ENCODE results near the gene PIAS4. TPM values are rescaled to one million over a fixed set of nuclear protein-coding genes. Genes with fewer than 3 reads are reported as not detected.

PIAS4 gene
- total RNA-seq, 1 donor from 2014 or later, result 48.0 TPM

- peak overlapping the region; percentile 61 for H3K27ac Mint-ChIP-seq
- no peak overlapping the region for H3K4me3 Mint-ChIP-seq
- DNase-seq (ENCODE audit: low spot score in 2 of 2, unreplicated experiment in 2 of 2), result no peak
- H3K4me1 Mint-ChIP-seq, result peaks cover 12% of the 10 kb centered on the region
- no peaks in the 10 kb centered on the region for H3K27me3 Mint-ChIP-seq (ENCODE audit: low read depth)
- H3K36me3 Mint-ChIP-seq, result peaks cover 20% of the 10 kb centered on the region
- no peaks in the 10 kb centered on the region for H3K9me3 Mint-ChIP-seq
- TF ChIP-seq CTCF (IDR thresholded peaks at IDR 0.05; ENCODE audit: unreplicated experiment), result no peak
Measured at GRCh38 chr19:4057931-4058692, 50.6 kb downstream of the PIAS4 start.

- no peaks in the 10 kb centered on the region for H3K27me3 Mint-ChIP-seq (ENCODE audit: low read depth)
- no peaks in the 10 kb centered on the region for H3K9me3 Mint-ChIP-seq
- no peak for DNase-seq (ENCODE audit: low spot score in 2 of 2, unreplicated experiment in 2 of 2)
- no peak overlapping the region for H3K4me3 Mint-ChIP-seq
- peaks cover 12% of the 10 kb centered on the region for H3K4me1 Mint-ChIP-seq
- H3K36me3 Mint-ChIP-seq, result peaks cover 13% of the 10 kb centered on the region
- no peak for TF ChIP-seq CTCF (IDR thresholded peaks at IDR 0.05; ENCODE audit: unreplicated experiment)
- H3K27ac Mint-ChIP-seq, result peak overlapping the region; percentile 39
Measured at GRCh38 chr19:4058693-4059452, 51.3 kb downstream of the PIAS4 start.

- Mint-ChIP-seq H3K36me3 (peaks cover 13% of the 10 kb centered on the region), H3K4me3 (no peak overlapping the region), H3K27ac (peak overlapping the region; percentile 39), H3K4me1 (peaks cover 14% of the 10 kb centered on the region), H3K9me3 (no peaks in the 10 kb centered on the region), H3K27me3 (ENCODE audit: low read depth) (no peaks in the 10 kb centered on the region)
- TF ChIP-seq CTCF (IDR thresholded peaks at IDR 0.05; ENCODE audit: unreplicated experiment), result no peak
- DNase-seq (ENCODE audit: low spot score in 2 of 2, unreplicated experiment in 2 of 2), result no peak
Measured at GRCh38 chr19:4059453-4059871, 51.9 kb downstream of the PIAS4 start.

GRCh38 chr19:4059891-4060620, 52.5 kb downstream of the PIAS4 start:
- Mint-ChIP-seq H3K27me3 (ENCODE audit: low read depth) (no peaks in the 10 kb centered on the region), H3K36me3 (peaks cover 13% of the 10 kb centered on the region), H3K4me3 (no peak overlapping the region), H3K9me3 (no peaks in the 10 kb centered on the region), H3K27ac (peak overlapping the region; percentile 39), H3K4me1 (peaks cover 14% of the 10 kb centered on the region)
- no peak for DNase-seq (ENCODE audit: low spot score in 2 of 2, unreplicated experiment in 2 of 2)
- no peak for TF ChIP-seq CTCF (IDR thresholded peaks at IDR 0.05; ENCODE audit: unreplicated experiment)

- H3K36me3 Mint-ChIP-seq, result peaks cover 8% of the 10 kb centered on the region
- H3K4me3 Mint-ChIP-seq, result no peak overlapping the region
- no peak for TF ChIP-seq CTCF (IDR thresholded peaks at IDR 0.05; ENCODE audit: unreplicated experiment)
- no peak for DNase-seq (ENCODE audit: low spot score in 2 of 2, unreplicated experiment in 2 of 2)
- no peak overlapping the region for H3K27ac Mint-ChIP-seq
- no peaks in the 10 kb centered on the region for H3K9me3 Mint-ChIP-seq
- H3K27me3 Mint-ChIP-seq (ENCODE audit: low read depth), result no peaks in the 10 kb centered on the region
- H3K4me1 Mint-ChIP-seq, result peaks cover 14% of the 10 kb centered on the region
Measured at GRCh38 chr19:4060621-4061177, 53.2 kb downstream of the PIAS4 start.
